HUES6 (cell line): ENCODE results near the gene PON2.

Source experiments
- H3K27ac ChIP-seq: 2 replicates; pipeline ENCODE4 v1.7.0; 2013; ENCODE audit warnings: low read depth, mild to moderate bottlenecking, low read length, inconsistent platforms
- H3K27me3 ChIP-seq: 2 replicates; pipeline ENCODE4 v1.6.1; 2013; ENCODE audit warnings: low read length; ENCODE audit not compliant: control insufficient read depth, insufficient read depth
- H3K36me3 ChIP-seq: 2 replicates; pipeline ENCODE4 v1.6.1; 2013; ENCODE audit warnings: low read length; ENCODE audit not compliant: control insufficient read depth, insufficient read depth
- H3K4me1 ChIP-seq: 2 replicates; pipeline ENCODE4 v1.6.1; 2013; ENCODE audit warnings: low read length; ENCODE audit not compliant: control insufficient read depth, insufficient read depth
- H3K4me3 ChIP-seq: 2 replicates; pipeline ENCODE4 v1.5.1; 2013; ENCODE audit warnings: low read depth, low read length
- H3K9ac ChIP-seq: one replicate; pipeline ENCODE4 v1.6.1; 2013; ENCODE audit warnings: mild to moderate bottlenecking, low read length
- H3K9me3 ChIP-seq: 2 replicates; pipeline ENCODE4 v1.6.1; 2013; ENCODE audit warnings: low read depth, low read length; ENCODE audit not compliant: control insufficient read depth, insufficient read depth

The PON2 gene

GRCh38 chr7:95373323-95373722 lies 61.5 kb downstream of the PON2 start:
- Histone ChIP-seq H3K36me3 (no peaks in the 10 kb centered on the region), H3K27me3 (no peaks in the 10 kb centered on the region), H3K9me3 (peaks cover 21% of the 10 kb centered on the region; the same call in 1 of the 2 replicates), H3K9ac (no peak overlapping the region), H3K27ac (no peak overlapping the region), H3K4me1 (no peaks in the 10 kb centered on the region), H3K4me3 (no peak overlapping the region)

- Histone ChIP-seq H3K4me3 (no peak overlapping the region), H3K9ac (no peak overlapping the region), H3K9me3 (no peaks in the 10 kb centered on the region)
Measured at GRCh38 chr7:95368235-95368634, 66.6 kb downstream of the PON2 start.

GRCh38 chr7:95367606-95368005 lies 67.2 kb downstream of the PON2 start:
- Histone ChIP-seq H3K4me1 (no peaks in the 10 kb centered on the region), H3K9me3 (no peaks in the 10 kb centered on the region), H3K4me3 (no peak overlapping the region), H3K27ac (no peak overlapping the region), H3K36me3 (no peaks in the 10 kb centered on the region), H3K27me3 (no peaks in the 10 kb centered on the region), H3K9ac (no peak overlapping the region)

More at GRCh38 chr7:95368235-95368634, 66.6 kb downstream of the PON2 start:
- H3K4me1 ChIP-seq: no peaks in the 10 kb centered on the region
- no peaks in the 10 kb centered on the region for H3K27me3 ChIP-seq
- H3K27ac ChIP-seq: no peak overlapping the region
- H3K36me3 ChIP-seq: no peaks in the 10 kb centered on the region

GRCh38 chr7:95365151-95365550 lies 69.7 kb downstream of the PON2 start:
- H3K27ac ChIP-seq: no peak overlapping the region
- no peaks in the 10 kb centered on the region for H3K9me3 ChIP-seq
- no peaks in the 10 kb centered on the region for H3K27me3 ChIP-seq

GRCh38 chr7:95357623-95358022 lies 77.2 kb downstream of the PON2 start:
- Histone ChIP-seq H3K4me1 (no peaks in the 10 kb centered on the region), H3K27me3 (no peaks in the 10 kb centered on the region), H3K36me3 (no peaks in the 10 kb centered on the region), H3K27ac (no peak overlapping the region), H3K9me3 (no peaks in the 10 kb centered on the region), H3K4me3 (no peak overlapping the region), H3K9ac (no peak overlapping the region)

More at GRCh38 chr7:95365151-95365550, 69.7 kb downstream of the PON2 start:
- H3K36me3 ChIP-seq: no peaks in the 10 kb centered on the region
- no peak overlapping the region for H3K9ac ChIP-seq
- H3K4me3 ChIP-seq: no peak overlapping the region
- H3K4me1 ChIP-seq: no peaks in the 10 kb centered on the region
